Stimulated activated naive CD8-positive, alpha-beta T cell treated with anti-CD3 and anti-CD28 coated beads, Interleukin-15, Interleukin-2, amounts not matched to agents 100 ng/mL and 50 ng/mL, for 24 hours (primary cell): ENCODE data around the gene POLK.
A peak's percentile ranks its signal among the peaks of the same experiment; 100 is the strongest.
"Not testable (repeated sequence)": the region's sequence is repeated elsewhere in the genome, so short reads cannot be mapped to it uniquely, and the experiment has no call there.

Experiments used
- H3K27ac Mint-ChIP-seq: one replicate; pipeline ENCODE4 v1.8.0; 2021; ENCODE audit warnings: mild to moderate bottlenecking, mixed read lengths
- H3K27me3 Mint-ChIP-seq: one replicate; pipeline ENCODE4 v1.8.0; 2021; ENCODE audit warnings: mixed read lengths
- H3K36me3 Mint-ChIP-seq: one replicate; pipeline ENCODE4 v1.8.0; 2021; ENCODE audit warnings: low read depth, mixed read lengths
- H3K4me1 Mint-ChIP-seq: one replicate; pipeline ENCODE4 v1.8.0; 2021; ENCODE audit warnings: low read depth, mixed read lengths
- H3K4me3 Mint-ChIP-seq: one replicate; pipeline ENCODE4 v1.8.0; 2021; ENCODE audit warnings: mild to moderate bottlenecking, mixed read lengths
- H3K9me3 Mint-ChIP-seq: one replicate; pipeline ENCODE4 v1.8.0; 2021; ENCODE audit warnings: mixed read lengths

POLK gene

DNA sequence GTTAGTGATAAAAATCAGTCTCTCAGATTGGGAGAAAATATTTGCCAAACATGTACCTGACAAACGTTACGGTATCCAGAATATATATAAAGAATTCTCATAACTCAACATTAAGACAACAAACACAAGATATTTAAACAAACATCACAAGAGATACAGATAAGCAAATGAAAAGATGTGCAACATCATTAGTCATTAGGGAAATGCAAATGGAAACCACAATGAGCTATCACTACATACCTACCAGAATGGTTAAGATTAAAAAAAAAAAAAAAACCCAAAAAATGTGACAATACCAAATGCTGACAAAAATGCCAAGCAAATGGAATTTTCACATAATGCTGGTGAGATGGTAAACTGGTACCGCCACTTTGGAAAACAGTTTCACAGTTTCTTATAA lies 15.7 kb upstream of the POLK start:
- peaks cover 24% of the 10 kb centered on the region for H3K4me1 Mint-ChIP-seq
- no peaks in the 10 kb centered on the region for H3K27me3 Mint-ChIP-seq
- peaks cover 78% of the 10 kb centered on the region for H3K36me3 Mint-ChIP-seq
- H3K4me3 Mint-ChIP-seq, result no peak overlapping the region
- H3K27ac Mint-ChIP-seq, result no peak overlapping the region
- peaks cover 3% of the 10 kb centered on the region for H3K9me3 Mint-ChIP-seq

DNA sequence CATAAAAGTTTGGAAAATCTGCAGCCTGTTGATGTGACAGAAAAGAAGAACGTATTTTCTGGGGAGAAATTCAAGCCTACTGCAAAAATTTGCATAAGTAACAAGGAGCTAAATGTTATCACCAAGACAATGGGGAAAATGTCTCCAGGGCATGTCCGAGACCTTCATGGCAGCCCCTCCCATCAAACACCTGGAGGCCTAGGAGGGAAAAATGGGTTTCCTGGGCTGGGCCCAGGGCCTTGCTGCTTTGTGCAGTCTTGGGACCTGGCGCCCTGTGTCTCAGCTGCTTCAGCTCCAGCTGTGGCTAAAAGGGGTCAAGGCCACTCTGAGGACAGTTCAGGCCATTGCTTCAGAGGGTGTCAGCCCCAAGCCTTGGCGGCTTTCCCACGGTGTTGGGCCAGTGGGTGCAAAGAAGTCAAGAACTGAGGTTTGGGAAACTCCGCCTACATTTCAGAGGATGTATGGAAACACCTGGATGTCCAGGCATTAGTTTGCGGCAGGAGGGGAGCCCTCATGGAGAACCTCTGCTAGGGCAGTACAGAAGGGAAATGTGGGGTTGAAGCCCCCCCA lies 13.4 kb upstream of the POLK start:
- H3K36me3 Mint-ChIP-seq, result peaks cover 69% of the 10 kb centered on the region
- H3K4me1 Mint-ChIP-seq, result peaks cover 28% of the 10 kb centered on the region
- H3K9me3 Mint-ChIP-seq, result no peaks in the 10 kb centered on the region
- H3K27me3 Mint-ChIP-seq, result no peaks in the 10 kb centered on the region
- H3K4me3 Mint-ChIP-seq, result no peak overlapping the region
- H3K27ac Mint-ChIP-seq, result no peak overlapping the region

DNA sequence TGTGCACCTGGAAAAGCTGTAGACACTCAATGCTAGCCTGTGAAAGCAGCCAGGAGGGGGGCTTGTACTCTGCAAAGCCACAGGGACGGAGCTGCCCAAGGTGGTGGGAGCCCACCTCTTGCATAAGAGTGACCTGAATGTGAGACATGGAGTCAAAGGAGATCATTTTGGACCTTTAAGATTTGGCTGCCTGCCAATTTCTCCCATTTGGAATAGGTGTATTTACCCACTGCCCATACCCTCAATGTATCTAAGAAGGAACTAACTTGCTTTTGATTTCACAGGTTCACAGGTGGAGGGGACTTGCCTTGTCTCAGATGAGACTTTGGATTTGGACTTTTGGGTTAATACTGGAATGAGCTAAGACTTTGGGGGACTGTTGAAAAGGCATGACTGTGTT lies 12.8 kb upstream of the POLK start:
- Mint-ChIP-seq H3K4me1 (peaks cover 28% of the 10 kb centered on the region), H3K36me3 (peaks cover 71% of the 10 kb centered on the region)
- not testable (repeated sequence) for H3K4me3 Mint-ChIP-seq, H3K27me3 Mint-ChIP-seq, H3K9me3 Mint-ChIP-seq, H3K27ac Mint-ChIP-seq

DNA sequence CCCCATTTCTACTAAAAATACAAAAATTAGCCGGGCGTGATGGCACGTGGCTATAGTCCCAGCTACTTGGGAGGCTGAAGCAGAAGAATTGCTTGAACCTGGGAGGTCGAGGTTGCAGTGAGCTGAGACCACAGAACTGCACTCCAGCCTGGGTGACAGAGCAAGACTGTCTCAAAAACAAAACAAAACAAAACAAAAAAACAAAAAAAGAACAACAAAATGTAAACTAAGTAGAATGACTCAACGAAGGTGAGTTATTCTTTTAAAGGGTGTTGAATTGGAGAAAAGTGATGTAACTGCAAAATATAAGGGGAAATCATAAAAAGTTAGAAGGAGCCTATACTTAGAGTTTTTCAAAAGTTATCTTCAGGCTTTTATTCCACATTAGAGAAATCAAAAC lies 6.6 kb upstream of the POLK start:
- H3K9me3 Mint-ChIP-seq, H3K4me3 Mint-ChIP-seq, H3K27ac Mint-ChIP-seq, H3K27me3 Mint-ChIP-seq: not testable (repeated sequence)
- Mint-ChIP-seq H3K4me1 (peaks cover 37% of the 10 kb centered on the region), H3K36me3 (peaks cover 59% of the 10 kb centered on the region)

DNA sequence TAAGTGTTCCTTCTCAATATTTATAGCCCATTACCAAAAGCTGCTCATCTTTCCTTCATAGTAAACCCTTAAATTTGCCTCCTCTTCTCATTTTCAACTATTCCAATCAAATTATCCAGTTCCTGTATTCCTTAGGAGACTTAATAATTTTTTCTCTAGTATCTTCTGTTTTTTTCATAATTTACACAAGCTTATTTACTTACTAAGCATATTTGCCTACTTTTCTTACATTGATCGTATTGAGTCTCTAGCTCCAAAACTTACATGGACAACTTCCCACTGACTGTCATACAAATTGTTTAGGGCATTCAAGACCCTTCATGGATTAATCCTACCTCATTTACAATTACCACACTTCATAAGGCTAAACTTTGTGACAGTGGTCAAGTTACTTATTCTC lies 3.9 kb upstream of the POLK start:
- Mint-ChIP-seq H3K27ac (no peak overlapping the region), H3K4me1 (peaks cover 38% of the 10 kb centered on the region), H3K4me3 (no peak overlapping the region), H3K27me3 (no peaks in the 10 kb centered on the region), H3K9me3 (no peaks in the 10 kb centered on the region), H3K36me3 (peaks cover 39% of the 10 kb centered on the region)

DNA sequence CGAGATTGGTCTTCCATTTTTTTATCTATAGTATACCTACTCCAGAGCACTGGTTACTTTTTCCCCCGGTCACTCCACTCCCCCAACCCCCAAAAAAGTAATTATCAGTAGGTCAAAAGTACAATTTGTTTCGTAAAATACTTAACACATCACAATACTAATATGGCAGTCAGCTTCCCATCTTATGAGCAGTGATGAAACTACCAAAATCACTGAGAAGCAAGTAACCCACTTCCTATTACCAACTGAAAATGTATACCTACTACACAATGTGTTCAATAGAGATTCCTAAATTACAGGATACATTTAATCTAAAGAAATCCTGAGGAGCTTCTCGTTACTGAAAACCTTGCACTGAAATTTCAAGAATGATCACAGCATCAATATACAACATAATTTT lies 2.1 kb upstream of the POLK start:
- Mint-ChIP-seq H3K27me3 (no peaks in the 10 kb centered on the region), H3K9me3 (no peaks in the 10 kb centered on the region), H3K27ac (peak overlapping the region; percentile 37), H3K36me3 (peaks cover 34% of the 10 kb centered on the region), H3K4me1 (peaks cover 55% of the 10 kb centered on the region), H3K4me3 (peak overlapping the region; percentile 93)

DNA sequence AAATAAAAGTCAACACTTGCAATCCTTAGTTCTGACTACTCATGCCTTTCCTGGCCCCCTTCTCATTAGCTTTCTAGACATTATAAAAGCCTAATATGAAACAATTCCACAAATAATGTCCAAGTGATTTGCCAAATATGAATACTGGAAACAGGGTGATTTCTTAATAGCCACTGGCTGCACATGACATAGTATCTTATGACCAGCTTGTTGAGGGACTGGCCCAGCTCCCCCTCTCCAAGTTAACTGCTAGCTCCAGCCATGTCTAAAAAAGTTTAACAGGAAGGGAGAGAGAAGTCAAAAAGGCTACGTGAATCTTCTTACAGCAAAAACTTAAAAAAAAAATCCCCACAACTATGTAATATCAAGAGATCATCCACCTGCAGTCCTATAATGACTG lies 1.7 kb upstream of the POLK start:
- Mint-ChIP-seq H3K4me1 (peaks cover 56% of the 10 kb centered on the region), H3K27ac (peak overlapping the region; percentile 37), H3K4me3 (peak overlapping the region; percentile 93), H3K27me3 (no peaks in the 10 kb centered on the region), H3K36me3 (peaks cover 33% of the 10 kb centered on the region), H3K9me3 (no peaks in the 10 kb centered on the region)

DNA sequence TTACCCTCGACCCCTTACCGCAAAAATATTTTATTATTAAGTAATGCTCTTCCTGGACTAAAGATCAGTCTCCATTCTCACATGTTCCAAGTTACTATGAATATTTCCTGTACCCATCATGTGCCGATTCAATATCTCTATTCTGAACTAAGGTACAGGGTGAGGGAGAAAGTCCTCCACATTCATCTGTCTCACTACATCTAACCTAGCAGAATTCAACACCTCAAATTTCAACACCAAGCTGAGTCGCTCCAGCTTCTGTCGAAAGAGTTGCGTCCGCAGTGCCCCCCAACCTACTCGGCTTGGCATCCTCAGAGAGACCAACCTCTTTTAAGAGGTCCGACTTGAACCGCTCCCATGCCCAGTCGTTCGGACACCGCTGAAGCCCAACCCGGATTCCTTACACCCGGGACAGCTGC lies 1.3 kb upstream of the POLK start:
- H3K4me3 Mint-ChIP-seq, result peak overlapping the region; percentile 93

DNA sequence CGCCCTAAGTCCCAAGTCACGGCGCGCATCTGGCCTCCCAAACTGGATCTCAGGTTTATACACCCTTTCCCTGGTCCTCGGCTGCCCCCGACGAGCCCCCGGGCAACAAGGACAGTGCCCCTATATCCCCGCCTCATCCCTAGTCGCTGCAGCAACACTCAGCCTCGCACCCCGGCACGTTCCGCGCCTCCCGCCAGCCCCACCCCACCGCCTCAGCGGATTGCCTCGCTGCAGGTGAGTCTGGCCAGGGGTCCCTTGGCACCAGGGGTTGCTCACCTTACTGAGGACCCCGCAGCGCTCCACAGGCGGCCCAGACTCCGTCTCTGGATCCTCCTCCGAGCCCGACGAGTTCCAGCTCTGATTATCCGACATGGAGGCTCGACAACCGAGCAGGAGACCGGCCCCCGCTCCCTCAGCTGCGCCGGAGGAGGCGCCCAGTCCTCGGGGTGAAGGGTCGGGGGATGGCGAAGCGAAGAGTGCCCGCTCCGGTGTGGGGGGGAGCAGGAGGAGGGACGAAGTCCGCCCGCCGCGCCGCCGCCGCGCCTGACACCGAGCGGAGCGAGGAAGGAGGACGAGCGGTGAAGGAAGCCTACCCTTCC lies 756 bp upstream of the POLK start:
- no peaks in the 10 kb centered on the region for H3K27me3 Mint-ChIP-seq
- peaks cover 24% of the 10 kb centered on the region for H3K36me3 Mint-ChIP-seq
- H3K4me3 Mint-ChIP-seq, result peak overlapping the region; percentile 93
- no peaks in the 10 kb centered on the region for H3K9me3 Mint-ChIP-seq
- H3K4me1 Mint-ChIP-seq, result peaks cover 60% of the 10 kb centered on the region
- H3K27ac Mint-ChIP-seq, result peak overlapping the region; percentile 94

More for the DNA sequence above, 1.3 kb upstream of the POLK start:
- Mint-ChIP-seq H3K36me3 (peaks cover 28% of the 10 kb centered on the region), H3K27ac (peak overlapping the region; percentile 94), H3K27me3 (no peaks in the 10 kb centered on the region), H3K4me1 (peaks cover 59% of the 10 kb centered on the region), H3K9me3 (no peaks in the 10 kb centered on the region)

DNA sequence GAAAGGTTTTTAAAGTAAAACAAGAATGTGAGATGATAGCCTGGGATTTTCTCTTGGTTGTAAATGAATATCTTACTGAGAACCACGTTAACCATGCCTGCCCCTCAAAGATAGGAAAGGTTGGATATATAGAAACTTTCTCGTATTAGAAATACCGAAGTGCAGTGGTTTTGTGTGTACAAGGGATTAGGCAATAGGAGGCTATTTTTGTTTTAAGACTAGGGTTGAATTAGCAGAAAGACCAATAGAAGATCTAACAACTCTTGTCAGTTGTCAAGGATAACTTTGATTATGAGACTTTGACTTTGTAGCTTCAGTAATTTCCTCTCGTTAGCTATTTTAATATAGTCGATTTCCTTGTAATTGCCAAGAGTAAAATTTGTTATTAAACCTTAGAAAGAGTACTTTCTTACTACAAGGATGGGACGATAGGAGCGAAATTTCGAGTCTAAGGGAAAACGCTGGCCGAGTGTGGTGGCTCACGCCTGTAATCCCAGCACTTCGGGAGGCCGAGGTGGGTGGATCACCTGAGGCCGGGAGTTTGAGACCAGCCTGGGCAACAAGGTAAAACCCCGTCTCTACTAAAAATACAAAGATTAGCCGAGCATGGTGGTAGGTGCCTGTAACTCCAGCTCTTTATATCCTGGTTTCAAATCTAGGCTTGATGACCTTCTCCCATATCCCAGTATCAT lies 838 bp downstream of the POLK start:
- H3K36me3 Mint-ChIP-seq, result peaks cover 25% of the 10 kb centered on the region
- peak overlapping the region; percentile 93 for H3K4me3 Mint-ChIP-seq
- no peaks in the 10 kb centered on the region for H3K27me3 Mint-ChIP-seq
- no peaks in the 10 kb centered on the region for H3K9me3 Mint-ChIP-seq
- H3K4me1 Mint-ChIP-seq, result peaks cover 69% of the 10 kb centered on the region
- H3K27ac Mint-ChIP-seq, result peak overlapping the region; percentile 94

DNA sequence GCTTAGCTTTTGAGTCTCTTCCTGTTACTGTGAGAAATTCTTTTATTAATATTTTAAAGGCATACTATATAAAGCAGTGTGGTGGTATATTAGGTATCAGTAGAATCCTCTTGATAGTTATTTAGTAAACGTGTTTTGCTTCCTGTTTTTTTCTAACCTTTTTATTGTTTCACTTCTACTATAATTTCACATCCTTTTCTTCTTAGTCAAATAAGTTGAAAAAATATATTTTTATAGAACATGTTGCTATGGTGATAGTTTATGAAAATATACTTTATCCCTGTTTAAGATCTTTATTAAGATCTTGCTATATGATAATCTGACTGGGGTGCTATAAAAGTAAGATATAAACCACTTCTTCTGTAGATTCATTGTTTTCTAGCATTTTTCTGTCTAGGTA lies 2.1 kb downstream of the POLK start:
- H3K4me1 Mint-ChIP-seq, result peaks cover 71% of the 10 kb centered on the region
- no peak overlapping the region for H3K27ac Mint-ChIP-seq
- peak overlapping the region; percentile 93 for H3K4me3 Mint-ChIP-seq

DNA sequence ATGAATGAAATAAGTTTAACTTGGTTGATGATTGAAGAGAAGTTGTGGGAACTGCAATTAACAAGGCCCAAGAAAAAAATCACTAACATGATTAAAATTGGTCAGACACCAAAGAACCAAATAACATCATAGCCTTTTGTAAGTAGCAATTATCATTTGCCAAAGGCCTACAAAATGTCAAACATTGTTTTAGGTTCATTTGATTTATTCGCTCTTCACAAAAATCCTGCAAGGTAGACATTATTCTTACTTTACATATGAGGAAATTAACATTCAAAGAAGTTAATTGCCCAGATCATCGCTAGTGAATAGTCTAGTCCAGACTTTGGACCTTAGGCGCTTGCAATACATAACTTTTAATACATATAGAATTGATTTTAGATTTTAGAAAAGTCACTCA lies 2.6 kb downstream of the POLK start:
- Mint-ChIP-seq H3K27me3 (no peaks in the 10 kb centered on the region), H3K27ac (no peak overlapping the region), H3K4me3 (peak overlapping the region; percentile 93), H3K9me3 (no peaks in the 10 kb centered on the region), H3K4me1 (peaks cover 73% of the 10 kb centered on the region), H3K36me3 (peaks cover 29% of the 10 kb centered on the region)

More for the DNA sequence above, 2.1 kb downstream of the POLK start:
- Mint-ChIP-seq H3K36me3 (peaks cover 26% of the 10 kb centered on the region), H3K27me3 (no peaks in the 10 kb centered on the region), H3K9me3 (no peaks in the 10 kb centered on the region)

DNA sequence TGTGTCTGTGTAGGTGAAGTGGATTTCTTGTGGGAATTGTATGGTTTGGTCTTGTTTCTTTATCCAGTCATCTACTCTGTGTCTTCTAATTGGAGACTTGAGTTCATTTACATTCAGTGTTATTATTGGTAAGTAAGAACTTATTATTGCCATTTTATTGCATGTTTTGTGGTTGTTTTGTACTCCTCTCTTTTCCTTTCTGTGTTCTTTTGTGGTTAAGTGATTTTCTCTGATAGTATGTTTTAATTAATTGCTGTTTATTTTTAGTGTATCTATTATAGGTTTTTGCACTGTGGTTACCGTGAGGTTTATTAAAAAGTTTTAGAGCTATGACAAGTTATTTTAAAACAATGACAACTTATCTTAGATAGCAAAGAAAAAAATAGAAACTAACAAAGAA lies 8.1 kb downstream of the POLK start:
- peaks cover 13% of the 10 kb centered on the region for H3K9me3 Mint-ChIP-seq
- peak overlapping the region; percentile 38 for H3K27ac Mint-ChIP-seq
- no peak overlapping the region for H3K4me3 Mint-ChIP-seq
- no peaks in the 10 kb centered on the region for H3K27me3 Mint-ChIP-seq
- H3K36me3 Mint-ChIP-seq, result peaks cover 53% of the 10 kb centered on the region
- peaks cover 84% of the 10 kb centered on the region for H3K4me1 Mint-ChIP-seq

DNA sequence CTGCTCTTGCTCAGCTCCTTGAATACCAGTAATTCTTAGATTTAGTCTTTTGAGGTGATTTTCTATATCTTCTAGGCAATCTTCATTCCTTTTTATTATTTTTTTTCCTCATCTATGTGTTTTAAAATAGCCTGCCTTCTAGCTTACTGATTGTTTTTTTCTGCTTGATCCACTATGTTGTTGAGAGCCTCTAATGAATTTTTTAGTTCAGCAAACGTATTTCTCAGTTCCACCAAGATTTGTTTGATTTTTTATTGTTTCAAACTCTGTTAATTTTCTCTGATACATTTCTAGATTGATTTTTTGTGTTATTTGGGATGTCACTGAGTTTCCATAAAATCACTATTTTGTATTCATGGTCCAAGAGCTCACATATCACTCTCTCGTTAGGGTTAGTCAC lies 9.5 kb downstream of the POLK start:
- Mint-ChIP-seq H3K9me3 (peaks cover 13% of the 10 kb centered on the region), H3K27me3 (no peaks in the 10 kb centered on the region), H3K4me1 (peaks cover 88% of the 10 kb centered on the region), H3K4me3 (no peak overlapping the region), H3K36me3 (peaks cover 53% of the 10 kb centered on the region), H3K27ac (peak overlapping the region; percentile 95)

DNA sequence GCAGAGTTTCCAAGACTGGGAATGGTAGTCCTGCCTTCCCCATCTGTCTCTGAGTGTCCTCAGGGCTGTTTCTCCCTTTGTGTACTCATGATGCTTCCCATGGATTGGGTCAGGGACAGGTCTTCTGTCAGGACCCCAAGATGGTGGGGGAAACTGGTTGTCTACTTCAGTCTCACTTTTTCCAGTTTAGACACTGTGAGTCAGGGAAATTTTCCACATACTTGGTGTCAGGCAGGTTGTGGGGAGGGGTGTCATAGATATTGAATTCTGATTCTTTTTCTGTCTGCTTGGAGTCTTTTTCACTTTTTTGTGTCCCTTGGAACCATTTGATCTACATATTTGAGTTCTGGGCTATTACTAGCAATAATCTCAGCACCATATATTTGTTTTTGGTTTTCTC lies 10.3 kb downstream of the POLK start:
- Mint-ChIP-seq H3K27me3 (no peaks in the 10 kb centered on the region), H3K27ac (peak overlapping the region; percentile 95), H3K4me3 (peak overlapping the region; percentile 30), H3K36me3 (peaks cover 49% of the 10 kb centered on the region), H3K9me3 (peaks cover 13% of the 10 kb centered on the region), H3K4me1 (peaks cover 87% of the 10 kb centered on the region)
